Stomach (tissue), 9 donors: ENCODE results near the gene CHST7. TPM values are rescaled to one million over a fixed set of nuclear protein-coding genes. Genes with fewer than 3 reads are reported as not detected.

Experiments
- DNase-seq, 2 donors: peaks; one replicate each; pipeline versions ENCODE4 v3.0.0 to v3.0.0-alpha.2; 2013 to 2019
- H3K27ac ChIP-seq, 5 donors: fragments of 200-600 bp in 4 of 5; sonication (generic) in 4 of 5; one replicate each; pipeline ENCODE4 v1.5.1; 2013 to 2019; ENCODE audit warnings: mild to moderate bottlenecking in 1 of 5, moderate library complexity in 1 of 5
- H3K27me3 ChIP-seq, 3 donors: fragments of 200-600 bp; sonication (generic); one replicate each; pipeline ENCODE4 v1.5.1; 2017 to 2019; ENCODE audit warnings: mixed run types in 1 of 3
- H3K36me3 ChIP-seq, 4 donors: fragments of 200-600 bp; sonication (generic); 1 replicate in 3 of 4; 2 replicates in 1 of 4; pipeline ENCODE4 v1.5.1; 2016 to 2019
- H3K4me1 ChIP-seq, 4 donors: fragments of 200-600 bp; sonication (generic); one replicate each; pipeline ENCODE4 v1.5.1; 2016 to 2019
- H3K4me3 ChIP-seq, 4 donors: fragments of 200-600 bp; sonication (generic) in 3 of 4; one replicate each; pipeline ENCODE4 v1.5.1; 2016 to 2019; ENCODE audit warnings: mild to moderate bottlenecking in 1 of 4
- H3K9me3 ChIP-seq, 4 donors: fragments of 200-600 bp; sonication (generic); one replicate each; pipeline ENCODE4 v1.5.1; 2016 to 2019
- CTCF ChIP-seq, 7 experiments: fragments of 450-650 bp in 4 of 7; fragments of 200-600 bp in 3 of 7; sonication (generic) in 3 of 7; IDR thresholded peaks; one replicate each; pipeline ENCODE4 v1.5.1; 2016 to 2019; ENCODE audit warnings: antibody characterized with exemption in 7 of 7, control low read depth in 2 of 7, mild to moderate bottlenecking in 1 of 7
- EP300 ChIP-seq: sonication (generic); formaldehyde crosslinking; IDR thresholded peaks from one replicate; pipeline ENCODE4 v1.6.1; 2017; ENCODE audit warnings: antibody characterized with exemption
- POLR2A ChIP-seq, 4 donors: fragments of 450-650 bp; IDR thresholded peaks; one replicate each; pipeline ENCODE4 v1.6.1; 2016; ENCODE audit warnings: antibody characterized with exemption in 4 of 4, control low read depth in 2 of 4, mild to moderate bottlenecking in 1 of 4, moderate library complexity in 1 of 4
- POLR2AphosphoS5 ChIP-seq, 3 donors: sonication (generic); formaldehyde crosslinking; IDR thresholded peaks; one replicate each; pipeline ENCODE4 v1.6.1; 2016; ENCODE audit warnings: antibody characterized with exemption in 3 of 3
- WGBS, 5 donors: extraction: QIAGEN DNeasy Blood & Tissue Kit in 3 of 5; methylation state at CpG; one replicate each; pipeline versions ENCODE4 v1.1.5 to v1.1.7; 2013 to 2018; 5-methylcytosine and 5-hydroxymethylcytosine counted together
- intact Hi-C: fragments of 100-400 bp; cut with DNase I; formaldehyde crosslinking; loops from one replicate; pipeline ENCODE4 v1.15.1; 2023; ENCODE audit warnings: low total_unique reads
- polyA plus RNA-seq, 3 donors: library from polyadenylated mRNA; stranded (reverse); fragments of 200-250 nt; gene quantifications; one replicate each; pipeline ENCODE4 v1.2.3, GENCODE V29; 2013
- total RNA-seq, 5 donors: library from RNA; depleted of rRNA; stranded (reverse); fragments of >200 nt; gene quantifications; one replicate each; pipeline versions ENCODE4 v1.1.0 to v1.2.3, GENCODE V29; 2014 to 2016
- donor health status: healthy with polysubstance abuse.
- donor health status: Bipolar disorder and iron deficiency.
- donor health status: healthy.

The CHST7 gene
- total and polyA plus RNA-seq, 8 donors, result 0.29 to 10.1 (median 2.1) TPM

- no peak overlapping the region for H3K4me3 ChIP-seq
- no peaks in the 10 kb centered on the region for H3K27me3 ChIP-seq
- intact Hi-C loops, result no loop called here
- no peak for DNase-seq
- whole genome bisulfite sequencing, 5 donors, result 70 to 94% (median 87%) methylated on average over 2 of the region's 2 CpGs
- H3K4me1 ChIP-seq, result no peaks in the 10 kb centered on the region
- peaks cover 0 to 5% (median 0%) of the 10 kb centered on the region in 4 donors for H3K36me3 ChIP-seq
- TF ChIP-seq EP300, result no peak
- TF ChIP-seq POLR2A (IDR thresholded peaks at IDR 0.05), result no peak
- TF ChIP-seq POLR2AphosphoS5 (IDR thresholded peaks at IDR 0.05), result no peak
- TF ChIP-seq CTCF (IDR thresholded peaks at IDR 0.05), result no peak
- no peak overlapping the region for H3K27ac ChIP-seq
- no peaks in the 10 kb centered on the region for H3K9me3 ChIP-seq
These were observed 61.6 kb downstream of the CHST7 start for GRCh38 chrX:46635186-46635585.

- intact Hi-C loops, result no loop called here
- 74 to 87% (median 77%) methylated on average over 6 of the region's 6 CpGs for WGBS, 5 donors
These were observed 62.7 kb downstream of the CHST7 start for GRCh38 chrX:46636223-46636622.

GRCh38 chrX:46637938-46638337, 64.4 kb downstream of the CHST7 start:
- Histone ChIP-seq H3K9me3 (no peaks in the 10 kb centered on the region), H3K4me1 (no peaks in the 10 kb centered on the region), H3K27me3 (no peaks in the 10 kb centered on the region), H3K36me3 (no peaks in the 10 kb centered on the region), H3K4me3 (no peak overlapping the region), H3K27ac (no peak overlapping the region)
- intact Hi-C loops, result no loop called here
- DNase-seq, result no peak
- TF ChIP-seq POLR2AphosphoS5 (IDR thresholded peaks at IDR 0.05) (no peak), POLR2A (IDR thresholded peaks at IDR 0.05) (no peak), EP300 (no peak), CTCF (IDR thresholded peaks at IDR 0.05) (no peak)
- WGBS, 5 donors, result 23 to 69% (median 55%) methylated on average over 2 of the region's 2 CpGs

More at GRCh38 chrX:46636223-46636622, 62.7 kb downstream of the CHST7 start:
- no peak for DNase-seq
- H3K36me3 ChIP-seq, result no peaks in the 10 kb centered on the region
- TF ChIP-seq CTCF (IDR thresholded peaks at IDR 0.05) (no peak), POLR2AphosphoS5 (IDR thresholded peaks at IDR 0.05) (no peak), POLR2A (IDR thresholded peaks at IDR 0.05) (no peak)
- no peaks in the 10 kb centered on the region for H3K4me1 ChIP-seq
- no peaks in the 10 kb centered on the region for H3K9me3 ChIP-seq
- H3K4me3 ChIP-seq, result no peak overlapping the region
- no peaks in the 10 kb centered on the region for H3K27me3 ChIP-seq
- no peak overlapping the region for H3K27ac ChIP-seq

GRCh38 chrX:46642145-46642544, 68.6 kb downstream of the CHST7 start:
- intact Hi-C loops, result loop anchor here (10.0 kb wide), 1 partner anchor 77 kb away; no protein-coding TSS in a partner anchor
- no peak overlapping the region for H3K4me3 ChIP-seq

More at GRCh38 chrX:46642145-46642544, 68.6 kb downstream of the CHST7 start:
- TF ChIP-seq CTCF (IDR thresholded peaks at IDR 0.05) (peak in 4 of 7 experiments; percentile 12 to 31 (median 21)), POLR2AphosphoS5 (IDR thresholded peaks at IDR 0.05) (no peak)
- peak in 1 of 2 donors; percentile 34 for DNase-seq
- Histone ChIP-seq H3K9me3 (no peaks in the 10 kb centered on the region), H3K27me3 (peaks cover 0 to 1% (median 0%) of the 10 kb centered on the region in 3 donors), H3K36me3 (peaks cover 0 to 9% (median 7%) of the 10 kb centered on the region in 4 donors), H3K27ac (no peak overlapping the region), H3K4me1 (no peaks in the 10 kb centered on the region)
- 27 to 64% (median 50%) methylated on average over 2 to 4 of the region's 4 CpGs for WGBS, 5 donors
